Mucosa of rectum (tissue), 2 donors: ENCODE data around the gene NOCT.
"Not testable (repeated sequence)": the region's sequence is repeated elsewhere in the genome, so short reads cannot be mapped to it uniquely, and the experiment has no call there.

ENCODE experiments used
- H3K27ac ChIP-seq, 2 donors: one replicate each; pipeline ENCODE4 v1.7.0; 2013; ENCODE audit warnings: inconsistent platforms in 2 of 2, low read depth in 2 of 2, low read length in 2 of 2
- H3K27me3 ChIP-seq, 2 donors: one replicate each; pipeline ENCODE4 v1.7.0; 2013; ENCODE audit warnings: low read length in 2 of 2; ENCODE audit not compliant: control insufficient read depth in 2 of 2, insufficient read depth in 2 of 2
- H3K36me3 ChIP-seq, 2 donors: one replicate each; pipeline ENCODE4 v1.7.0; 2013; ENCODE audit warnings: low read length in 2 of 2; ENCODE audit not compliant: control insufficient read depth in 2 of 2, insufficient read depth in 2 of 2
- H3K4me1 ChIP-seq, 2 donors: one replicate each; pipeline ENCODE4 v1.7.0; 2013; ENCODE audit warnings: low read length in 2 of 2, mild to moderate bottlenecking in 1 of 2; ENCODE audit not compliant: control insufficient read depth in 2 of 2, insufficient read depth in 2 of 2
- H3K4me3 ChIP-seq, 2 donors: one replicate each; pipeline ENCODE4 v1.7.0; 2013; ENCODE audit warnings: low read length in 2 of 2
- H3K9ac ChIP-seq, 2 donors: one replicate each; pipeline ENCODE4 v1.7.0; 2013; ENCODE audit warnings: low read length in 2 of 2, low read depth in 1 of 2, mild to moderate bottlenecking in 1 of 2
- H3K9me3 ChIP-seq, 2 donors: one replicate each; pipeline ENCODE4 v1.7.0; 2013; ENCODE audit warnings: low read length in 2 of 2; ENCODE audit not compliant: control insufficient read depth in 2 of 2
- donor health status: healthy.
- donor health status: Normal muscosa, but diverticular disease.

The NOCT gene

GRCh38 chr4:139020384-139020783 is 4.8 kb downstream of the NOCT start:
- Histone ChIP-seq H3K4me3 (no peak overlapping the region), H3K27ac (no peak overlapping the region), H3K36me3 (no peaks in the 10 kb centered on the region), H3K9me3 (no peaks in the 10 kb centered on the region), H3K9ac (no peak overlapping the region), H3K4me1 (peaks cover 0 to 5% of the 10 kb centered on the region in 2 donors), H3K27me3 (no peaks in the 10 kb centered on the region)

- not testable (repeated sequence) for H3K9me3 ChIP-seq, H3K36me3 ChIP-seq, H3K4me3 ChIP-seq, H3K4me1 ChIP-seq, H3K9ac ChIP-seq, H3K27ac ChIP-seq, H3K27me3 ChIP-seq
Measured at GRCh38 chr4:139021071-139021470, 5.5 kb downstream of the NOCT start.

- no peaks in the 10 kb centered on the region for H3K9me3 ChIP-seq
- H3K27me3 ChIP-seq, result no peaks in the 10 kb centered on the region
- H3K4me1 ChIP-seq, result no peaks in the 10 kb centered on the region
- no peaks in the 10 kb centered on the region for H3K36me3 ChIP-seq
- H3K4me3 ChIP-seq, result no peak overlapping the region
- no peak overlapping the region for H3K27ac ChIP-seq
- H3K9ac ChIP-seq, result no peak overlapping the region
Measured at GRCh38 chr4:139022835-139023234, 7.3 kb downstream of the NOCT start.

- no peak overlapping the region for H3K4me3 ChIP-seq
- H3K9ac ChIP-seq, result no peak overlapping the region
- peaks cover 0 to 6% of the 10 kb centered on the region in 2 donors for H3K36me3 ChIP-seq
- H3K27me3 ChIP-seq, result no peaks in the 10 kb centered on the region
- no peaks in the 10 kb centered on the region for H3K9me3 ChIP-seq
- no peak overlapping the region for H3K27ac ChIP-seq
- no peaks in the 10 kb centered on the region for H3K4me1 ChIP-seq
Measured at GRCh38 chr4:139024686-139025085, 9.1 kb downstream of the NOCT start.

GRCh38 chr4:139025841-139026240 is 10.3 kb downstream of the NOCT start:
- no peak overlapping the region for H3K9ac ChIP-seq
- no peak overlapping the region for H3K27ac ChIP-seq
- no peaks in the 10 kb centered on the region for H3K9me3 ChIP-seq
- H3K4me3 ChIP-seq, result no peak overlapping the region
- H3K4me1 ChIP-seq, result no peaks in the 10 kb centered on the region
- H3K36me3 ChIP-seq, result peaks cover 0 to 6% of the 10 kb centered on the region in 2 donors
- no peaks in the 10 kb centered on the region for H3K27me3 ChIP-seq

GRCh38 chr4:139027776-139028175 is 12.2 kb downstream of the NOCT start:
- no peak overlapping the region for H3K4me3 ChIP-seq
- H3K9ac ChIP-seq, result no peak overlapping the region
- no peaks in the 10 kb centered on the region for H3K27me3 ChIP-seq
- no peak overlapping the region for H3K27ac ChIP-seq
- H3K4me1 ChIP-seq, result no peaks in the 10 kb centered on the region
- H3K9me3 ChIP-seq, result no peaks in the 10 kb centered on the region
- peaks cover 0 to 6% of the 10 kb centered on the region in 2 donors for H3K36me3 ChIP-seq

GRCh38 chr4:139028191-139028661 is 12.6 kb downstream of the NOCT start:
- Histone ChIP-seq H3K4me3 (no peak overlapping the region), H3K9ac (no peak overlapping the region), H3K9me3 (no peaks in the 10 kb centered on the region), H3K36me3 (peaks cover 0 to 6% of the 10 kb centered on the region in 2 donors), H3K27ac (no peak overlapping the region), H3K4me1 (no peaks in the 10 kb centered on the region), H3K27me3 (no peaks in the 10 kb centered on the region)

- H3K27ac ChIP-seq, H3K4me3 ChIP-seq, H3K27me3 ChIP-seq, H3K36me3 ChIP-seq, H3K9me3 ChIP-seq, H3K9ac ChIP-seq, H3K4me1 ChIP-seq: not testable (repeated sequence)
Measured at GRCh38 chr4:139029866-139030363, 14.3 kb downstream of the NOCT start.

GRCh38 chr4:139030614-139031235 is 15.1 kb downstream of the NOCT start:
- no peak overlapping the region for H3K4me3 ChIP-seq
- H3K27me3 ChIP-seq, result no peaks in the 10 kb centered on the region
- H3K27ac ChIP-seq, result no peak overlapping the region
- H3K4me1 ChIP-seq, result no peaks in the 10 kb centered on the region
- H3K9me3 ChIP-seq, result no peaks in the 10 kb centered on the region
- H3K36me3 ChIP-seq, result peaks cover 0 to 6% of the 10 kb centered on the region in 2 donors
- H3K9ac ChIP-seq, result no peak overlapping the region

GRCh38 chr4:139035650-139036049 is 20.1 kb downstream of the NOCT start:
- H3K4me1 ChIP-seq, result no peaks in the 10 kb centered on the region
- H3K9me3 ChIP-seq, result no peaks in the 10 kb centered on the region
- no peak overlapping the region for H3K9ac ChIP-seq
- no peaks in the 10 kb centered on the region for H3K27me3 ChIP-seq
- no peak overlapping the region for H3K27ac ChIP-seq
- H3K36me3 ChIP-seq, result peaks cover 0 to 4% of the 10 kb centered on the region in 2 donors
- H3K4me3 ChIP-seq, result no peak overlapping the region
